Measurements from ENCODE around the gene ZNF692. TPM values are rescaled to one million over a fixed set of nuclear protein-coding genes. Genes with fewer than 3 reads are reported as not detected.

The ZNF692 gene
- total and polyA plus RNA-seq, 3 experiments from 2014 or later = 9.6 to 58.7 (median 56.0) TPM

DNA sequence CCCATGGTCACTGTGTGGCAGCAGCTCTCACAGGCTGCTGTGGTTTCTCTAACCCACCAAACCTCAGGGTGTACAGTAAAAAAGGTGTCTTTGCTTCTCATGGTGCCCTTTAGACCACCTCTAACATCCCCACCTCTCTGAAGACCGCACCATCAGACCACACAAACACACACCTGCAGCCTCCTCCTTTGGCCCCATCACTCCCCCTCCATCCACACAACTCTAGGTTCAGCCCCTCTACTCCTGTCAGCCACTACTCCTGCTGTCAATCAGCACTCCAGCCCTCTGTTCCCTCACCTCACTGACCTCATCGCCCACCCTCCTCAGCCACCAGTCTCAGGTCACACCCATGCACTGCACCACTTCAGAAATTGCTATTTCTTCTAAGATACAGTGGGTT, 7.5 kb downstream of the ZNF692 start:
- H3K9me3 Mint-ChIP-seq = no peaks in the 10 kb centered on the region
- ChIA-PET POLR2A (no interaction called here), CTCF (interaction anchor here (0.8 kb wide), 1 partner anchor 9 kb away, joined by 4 read pairs; no protein-coding TSS in a partner anchor)
- H3K4me3 ChIP-seq (ENCODE audit: low read length) = no peak overlapping the region
- H3K36me3 ChIP-seq (ENCODE audit: insufficient read depth, low read length) = peaks cover 8% of the 10 kb centered on the region
- no peak for DNase-seq
- peaks cover 5 to 40% (median 5%) of the 10 kb centered on the region in 3 donors for H3K36me3 Mint-ChIP-seq
- peak overlapping the region in 1 of 8 donors; percentile 30 for H3K27ac Mint-ChIP-seq
- peaks cover 33% of the 10 kb centered on the region for H3K4me1 ChIP-seq (ENCODE audit: insufficient read depth, low read length)
- H3K27me3 ChIP-seq (ENCODE audit: insufficient read depth, low read length, poor library complexity, severe bottlenecking) = no peaks in the 10 kb centered on the region
- no peaks in the 10 kb centered on the region for H3K27me3 Mint-ChIP-seq
- peaks cover 0 to 7% (median 3%) of the 10 kb centered on the region in 3 donors for H3K4me1 Mint-ChIP-seq
- peak overlapping the region in 1 of 7 donors; percentile 15 for H3K4me3 Mint-ChIP-seq
- no peak overlapping the region for H3K27ac ChIP-seq (ENCODE audit: low read depth, low read length)
- no peaks in the 10 kb centered on the region for H3K9me3 ChIP-seq (ENCODE audit: low read length)

DNA sequence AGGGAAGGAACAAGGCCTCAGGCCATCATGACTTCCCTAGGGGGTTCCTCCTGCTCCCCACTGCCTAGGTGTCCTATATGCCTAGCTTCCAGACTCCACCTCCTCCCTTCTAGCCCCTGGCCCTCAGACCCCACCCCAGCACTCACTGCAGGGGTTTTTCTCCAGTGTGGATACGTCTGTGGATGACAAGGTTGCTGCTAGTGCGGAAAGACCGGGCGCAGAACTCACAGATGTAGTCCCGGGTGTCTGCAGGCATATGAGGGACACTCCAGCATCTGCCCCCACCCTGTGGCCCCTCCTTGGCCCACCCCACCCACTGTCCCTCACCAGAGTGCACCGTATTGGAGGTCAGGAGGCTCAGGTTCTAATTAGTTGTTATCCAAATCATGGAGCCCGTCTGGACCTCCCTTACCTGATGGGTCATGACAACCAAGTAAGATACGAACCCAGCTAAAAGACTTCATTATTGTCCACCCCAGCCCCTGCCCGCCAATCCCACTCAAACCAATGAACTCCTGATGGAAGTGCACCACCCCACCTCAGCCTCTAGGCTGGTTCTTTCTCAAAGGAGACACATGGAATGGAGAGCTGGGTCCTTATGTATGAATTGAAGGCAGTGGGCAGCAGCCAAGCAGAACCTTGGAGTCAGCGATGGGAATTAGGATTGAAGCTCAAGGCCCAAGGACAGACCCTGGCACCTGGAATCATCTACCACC, 8.2 kb downstream of the ZNF692 start:
- no peaks in the 10 kb centered on the region for H3K9me3 Mint-ChIP-seq
- CTCF ChIA-PET = interaction anchor here (0.8 to 1.3 kb wide), 2 partner anchors 9 to 12 kb away, joined by 3 to 4 read pairs; no protein-coding TSS in a partner anchor
- DNase-seq = no peak
- no peak overlapping the region for H3K4me3 Mint-ChIP-seq
- H3K36me3 Mint-ChIP-seq = peaks cover 5 to 47% (median 7%) of the 10 kb centered on the region in 3 donors
- H3K36me3 ChIP-seq (ENCODE audit: insufficient read depth, low read length) = peaks cover 15% of the 10 kb centered on the region
- H3K4me1 ChIP-seq (ENCODE audit: insufficient read depth, low read length) = peaks cover 31% of the 10 kb centered on the region
- H3K4me3 ChIP-seq (ENCODE audit: low read length) = no peak overlapping the region
- H3K27ac ChIP-seq (ENCODE audit: low read depth, low read length) = no peak overlapping the region
- H3K27me3 ChIP-seq (ENCODE audit: insufficient read depth, low read length, poor library complexity, severe bottlenecking) = no peaks in the 10 kb centered on the region
- no peaks in the 10 kb centered on the region for H3K9me3 ChIP-seq (ENCODE audit: low read length)
- peak overlapping the region in 1 of 8 donors; percentile 82 for H3K27ac Mint-ChIP-seq
- peaks cover 0 to 1% (median 0%) of the 10 kb centered on the region in 3 donors for H3K4me1 Mint-ChIP-seq
- POLR2A ChIA-PET = no interaction called here
- no peaks in the 10 kb centered on the region for H3K27me3 Mint-ChIP-seq

DNA sequence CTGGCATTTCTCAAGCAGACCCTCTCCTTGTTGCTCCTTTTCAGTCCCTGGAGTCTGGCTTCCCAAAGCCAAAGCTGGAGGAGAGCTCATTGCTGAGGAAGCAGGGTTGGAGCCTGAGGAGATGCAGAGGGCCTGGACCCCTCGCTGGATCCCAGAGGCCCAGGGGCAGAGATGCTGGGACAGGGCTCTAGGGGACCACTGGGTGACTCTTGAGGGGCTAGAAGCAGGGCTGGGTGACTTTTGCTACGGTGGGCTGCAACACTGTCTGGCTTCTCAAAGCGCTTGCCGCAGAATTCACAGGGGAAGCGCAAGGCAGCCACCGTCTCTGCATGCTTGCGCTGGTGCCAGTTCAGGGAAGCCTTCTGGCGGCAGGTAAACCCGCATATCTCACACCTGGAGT, 8.8 kb downstream of the ZNF692 start:
- no peak overlapping the region for H3K4me3 ChIP-seq (ENCODE audit: low read length)
- ChIA-PET POLR2A (no interaction called here), CTCF (interaction anchor here (1.3 kb wide), 1 partner anchor 11 kb away, joined by 3 read pairs; no protein-coding TSS in a partner anchor)
- peaks cover 5 to 51% (median 8%) of the 10 kb centered on the region in 3 donors for H3K36me3 Mint-ChIP-seq
- peak overlapping the region in 4 of 8 donors; percentile 1 to 95 (median 16) for H3K27ac Mint-ChIP-seq
- no peak for DNase-seq
- H3K9me3 ChIP-seq (ENCODE audit: low read length) = no peaks in the 10 kb centered on the region
- H3K9me3 Mint-ChIP-seq = no peaks in the 10 kb centered on the region
- H3K4me3 Mint-ChIP-seq = no peak overlapping the region
- no peaks in the 10 kb centered on the region for H3K27me3 ChIP-seq (ENCODE audit: insufficient read depth, low read length, poor library complexity, severe bottlenecking)
- peaks cover 29% of the 10 kb centered on the region for H3K4me1 ChIP-seq (ENCODE audit: insufficient read depth, low read length)
- no peaks in the 10 kb centered on the region for H3K27me3 Mint-ChIP-seq
- H3K27ac ChIP-seq (ENCODE audit: low read depth, low read length) = no peak overlapping the region
- no peaks in the 10 kb centered on the region for H3K4me1 Mint-ChIP-seq
- peaks cover 20% of the 10 kb centered on the region for H3K36me3 ChIP-seq (ENCODE audit: insufficient read depth, low read length)

DNA sequence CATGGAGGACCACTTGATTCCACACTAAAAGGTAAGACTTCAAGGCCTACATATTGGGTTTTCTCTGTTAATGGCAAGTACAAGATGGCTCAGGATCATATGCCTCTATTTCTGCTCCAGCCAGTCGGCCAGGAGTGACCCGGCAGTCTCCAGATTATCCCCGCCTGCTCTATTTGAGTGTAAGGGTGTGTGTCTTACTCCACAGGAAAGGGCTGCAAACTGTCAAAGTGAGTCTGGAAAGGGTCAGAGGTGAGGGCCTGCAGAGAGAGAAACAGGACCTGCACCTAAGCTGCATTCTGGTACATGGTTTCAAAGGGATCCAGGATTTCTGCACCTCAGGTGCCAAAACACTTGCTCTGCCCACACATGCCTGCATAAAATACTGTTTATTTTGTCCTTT, 9.2 kb downstream of the ZNF692 start:
- POLR2A ChIA-PET = no interaction called here
- H3K27ac Mint-ChIP-seq = peak overlapping the region in 2 of 8 donors; percentile 7 to 95

DNA sequence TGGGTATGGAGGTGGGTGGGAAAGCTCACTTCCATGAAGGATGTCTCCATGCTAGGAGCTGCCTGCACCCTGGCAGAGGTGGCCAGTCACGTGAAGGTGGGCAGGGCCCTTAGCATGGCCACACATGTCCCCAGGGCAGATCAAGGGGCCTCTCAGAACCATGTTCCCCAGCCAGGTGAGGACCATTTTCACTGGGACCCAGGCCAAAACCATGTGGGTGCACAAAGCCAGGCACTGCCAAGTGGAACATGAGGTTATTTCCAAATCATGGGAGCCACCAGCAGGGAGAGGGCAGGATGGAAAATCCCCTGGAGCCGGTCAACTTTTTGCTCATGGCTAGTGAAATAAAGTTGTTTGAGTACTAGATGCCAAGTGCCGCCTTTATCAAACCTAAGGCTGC, 9.7 kb downstream of the ZNF692 start:
- ChIA-PET CTCF (no interaction called here), POLR2A (no interaction called here)
- H3K36me3 ChIP-seq (ENCODE audit: insufficient read depth, low read length) = peaks cover 20% of the 10 kb centered on the region

More for the DNA sequence above, 9.2 kb downstream of the ZNF692 start:
- Mint-ChIP-seq H3K4me3 (no peak overlapping the region), H3K4me1 (no peaks in the 10 kb centered on the region), H3K36me3 (peaks cover 5 to 55% (median 8%) of the 10 kb centered on the region in 3 donors), H3K27me3 (no peaks in the 10 kb centered on the region), H3K9me3 (no peaks in the 10 kb centered on the region)
- Histone ChIP-seq H3K27me3 (ENCODE audit: insufficient read depth, low read length, poor library complexity, severe bottlenecking) (no peaks in the 10 kb centered on the region), H3K27ac (ENCODE audit: low read depth, low read length) (no peak overlapping the region), H3K9me3 (ENCODE audit: low read length) (no peaks in the 10 kb centered on the region), H3K4me1 (ENCODE audit: insufficient read depth, low read length) (peaks cover 24% of the 10 kb centered on the region), H3K36me3 (ENCODE audit: insufficient read depth, low read length) (peaks cover 20% of the 10 kb centered on the region), H3K4me3 (ENCODE audit: low read length) (no peak overlapping the region)
- DNase-seq = no peak
- CTCF ChIA-PET = interaction anchor here (1.3 kb wide), 1 partner anchor 10 kb away, joined by 3 read pairs; no protein-coding TSS in a partner anchor

DNA sequence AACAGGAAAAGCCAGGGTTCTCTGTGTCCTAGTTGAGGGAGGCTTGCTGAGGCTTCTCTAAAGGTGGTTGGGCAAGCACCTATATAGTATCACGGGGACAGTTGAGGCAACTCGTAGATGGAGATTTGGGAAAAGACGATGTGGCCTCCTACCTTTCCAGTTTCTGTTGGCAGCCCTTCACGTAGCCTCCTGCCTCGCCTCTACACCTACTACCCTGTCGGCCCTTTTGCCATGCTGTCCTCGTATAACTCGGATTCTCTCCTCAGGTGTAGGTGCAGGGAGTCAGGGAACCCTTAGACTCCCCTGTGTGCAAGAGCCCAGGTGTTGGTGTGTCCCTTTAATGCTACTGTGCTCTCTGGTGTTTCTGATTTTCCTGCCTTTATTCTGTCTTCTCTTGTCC, 10.3 kb downstream of the ZNF692 start:
- no peak overlapping the region for H3K4me3 Mint-ChIP-seq
- H3K27ac ChIP-seq (ENCODE audit: low read depth, low read length) = no peak overlapping the region
- peaks cover 5 to 63% (median 8%) of the 10 kb centered on the region in 3 donors for H3K36me3 Mint-ChIP-seq
- no peaks in the 10 kb centered on the region for H3K27me3 Mint-ChIP-seq
- no peak for DNase-seq
- no peaks in the 10 kb centered on the region for H3K9me3 Mint-ChIP-seq
- H3K4me1 ChIP-seq (ENCODE audit: insufficient read depth, low read length) = peaks cover 14% of the 10 kb centered on the region
- no peaks in the 10 kb centered on the region for H3K9me3 ChIP-seq (ENCODE audit: low read length)
- peaks cover 20% of the 10 kb centered on the region for H3K36me3 ChIP-seq (ENCODE audit: insufficient read depth, low read length)
- H3K27me3 ChIP-seq (ENCODE audit: insufficient read depth, low read length, poor library complexity, severe bottlenecking) = no peaks in the 10 kb centered on the region
- no peaks in the 10 kb centered on the region for H3K4me1 Mint-ChIP-seq
- no peak overlapping the region for H3K4me3 ChIP-seq (ENCODE audit: low read length)
- H3K27ac Mint-ChIP-seq = peak overlapping the region in 2 of 8 donors; percentile 50 to 80
- POLR2A ChIA-PET = no interaction called here
- CTCF ChIA-PET = no interaction called here

More for the DNA sequence above, 9.7 kb downstream of the ZNF692 start:
- Histone ChIP-seq H3K4me1 (ENCODE audit: insufficient read depth, low read length) (peaks cover 19% of the 10 kb centered on the region), H3K4me3 (ENCODE audit: low read length) (no peak overlapping the region), H3K9me3 (ENCODE audit: low read length) (no peaks in the 10 kb centered on the region), H3K27ac (ENCODE audit: low read depth, low read length) (no peak overlapping the region), H3K27me3 (ENCODE audit: insufficient read depth, low read length, poor library complexity, severe bottlenecking) (no peaks in the 10 kb centered on the region)
- Mint-ChIP-seq H3K27me3 (no peaks in the 10 kb centered on the region), H3K36me3 (peaks cover 5 to 60% (median 8%) of the 10 kb centered on the region in 3 donors), H3K27ac (peak overlapping the region in 3 of 8 donors; percentile 4 to 80 (median 52)), H3K4me1 (no peaks in the 10 kb centered on the region), H3K9me3 (no peaks in the 10 kb centered on the region), H3K4me3 (no peak overlapping the region)
- DNase-seq = no peak

DNA sequence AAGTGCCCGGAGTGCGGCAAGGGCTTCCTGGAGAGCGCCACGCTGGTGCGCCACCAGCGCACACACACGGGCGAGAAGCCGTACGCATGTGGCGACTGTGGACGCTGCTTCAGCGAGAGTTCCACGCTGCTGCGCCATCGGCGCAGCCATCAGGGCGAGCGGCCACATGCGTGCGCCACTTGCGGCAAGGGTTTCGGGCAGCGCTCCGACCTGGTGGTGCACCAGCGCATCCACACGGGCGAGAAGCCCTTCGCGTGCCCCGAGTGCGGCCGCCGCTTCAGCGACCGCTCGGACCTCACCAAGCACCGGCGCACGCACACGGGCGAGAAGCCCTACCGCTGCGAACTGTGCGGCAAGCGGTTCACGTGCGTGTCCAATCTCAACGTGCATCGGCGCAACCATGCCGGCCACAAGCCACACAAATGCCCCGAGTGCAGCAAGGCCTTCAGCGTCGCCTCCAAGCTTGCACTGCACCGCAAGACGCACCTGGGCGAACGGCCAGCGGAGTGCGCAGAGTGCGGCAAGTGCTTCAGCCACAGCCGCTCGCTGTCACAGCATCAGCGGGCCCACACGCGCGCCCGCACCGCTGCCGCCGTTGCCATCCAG, 10.8 kb downstream of the ZNF692 start:
- peaks cover 0 to under 1% (median 0%) of the 10 kb centered on the region in 3 donors for H3K4me1 Mint-ChIP-seq
- peaks cover 20% of the 10 kb centered on the region for H3K36me3 ChIP-seq (ENCODE audit: insufficient read depth, low read length)
- CTCF ChIA-PET = no interaction called here
- H3K27me3 Mint-ChIP-seq = no peaks in the 10 kb centered on the region
- H3K27ac Mint-ChIP-seq = peak overlapping the region in 1 of 8 donors; percentile 50
- POLR2A ChIA-PET = no interaction called here
- peaks cover 5 to 65% (median 8%) of the 10 kb centered on the region in 3 donors for H3K36me3 Mint-ChIP-seq
- no peak overlapping the region for H3K4me3 Mint-ChIP-seq
- H3K9me3 Mint-ChIP-seq = no peaks in the 10 kb centered on the region
- H3K4me3 ChIP-seq (ENCODE audit: low read length) = no peak overlapping the region
- no peak for DNase-seq
- H3K27me3 ChIP-seq (ENCODE audit: insufficient read depth, low read length, poor library complexity, severe bottlenecking) = no peaks in the 10 kb centered on the region
- H3K9me3 ChIP-seq (ENCODE audit: low read length) = no peaks in the 10 kb centered on the region
- H3K27ac ChIP-seq (ENCODE audit: low read depth, low read length) = no peak overlapping the region
- peaks cover 9% of the 10 kb centered on the region for H3K4me1 ChIP-seq (ENCODE audit: insufficient read depth, low read length)
